Measurements from ENCODE around the gene NKX1-2. TPM values are rescaled to one million over a fixed set of nuclear protein-coding genes. Genes with fewer than 3 reads are reported as not detected.

The NKX1-2 gene
- total and polyA plus RNA-seq, 2 of the 4 experiments (the other 2 are of a cell fraction), result not detected

DNA sequence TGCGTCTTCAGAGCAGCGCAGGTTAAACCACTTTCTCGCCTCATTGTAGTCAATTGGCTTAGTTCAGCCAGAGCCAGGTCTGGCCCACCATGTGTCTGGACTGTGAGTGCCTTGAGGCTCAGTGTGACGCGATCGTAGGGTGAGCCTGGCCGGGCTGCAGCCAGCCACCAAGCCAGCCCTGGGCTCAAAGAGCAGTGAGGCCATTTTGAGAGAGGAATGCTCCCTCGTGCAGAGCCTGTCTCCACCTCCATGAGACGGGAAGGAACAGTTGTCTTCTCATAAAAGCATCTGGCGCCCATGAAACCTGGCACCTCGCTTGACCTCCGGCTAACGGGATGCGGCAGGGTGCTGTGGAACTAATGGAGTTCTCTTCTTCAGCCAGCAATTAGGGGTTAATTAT lies 46.3 kb upstream of the NKX1-2 start:
- no peak overlapping the region for H3K9ac ChIP-seq (ENCODE audit: low read depth, low read length)
- H3K4me2 ChIP-seq (ENCODE audit: low read depth, low read length), result no peak overlapping the region
- H2AFZ ChIP-seq (replicated peaks; ENCODE audit: low read length, poor library complexity), result no peak overlapping the region
- ChIA-PET POLR2A (ENCODE audit: unreplicated experiment) (no interaction called here), CTCF (no interaction called here)
- H3K27ac ChIP-seq (ENCODE audit: insufficient read depth, low read length), result no peak overlapping the region
- no peak overlapping the region for H4K8ac ChIP-seq (ENCODE audit: low read depth in 2 of 2, low read length in 2 of 2)
- H2BK15ac ChIP-seq (ENCODE audit: low read depth, low read length), result no peak overlapping the region
- no peak overlapping the region for H3K4ac ChIP-seq (ENCODE audit: low read depth, low read length)
- H3K79me1 ChIP-seq (ENCODE audit: low read depth in 1 of 2, low read length in 2 of 2), result no peaks in the 10 kb centered on the region
- dilution Hi-C loops (cut with HindIII; ENCODE audit: low sequenced_read_pairs, unreplicated experiment), result no loop called here
- no peak overlapping the region for H4K91ac ChIP-seq (ENCODE audit: insufficient read depth, low read depth, low read length)
- in situ Hi-C loops (cut with MboI; ENCODE audit: low sequenced_read_pairs), result no loop called here
- H4K5ac ChIP-seq (ENCODE audit: low read depth, low read length), result no peak overlapping the region
- intact Hi-C loops (cut with micrococcal nuclease), result no loop called here
- TF ChIP-seq CEBPB (IDR thresholded peaks at IDR 0.05; ENCODE audit: low read depth, low read length), result no peak
- TF ChIP-seq, protein P1, sequence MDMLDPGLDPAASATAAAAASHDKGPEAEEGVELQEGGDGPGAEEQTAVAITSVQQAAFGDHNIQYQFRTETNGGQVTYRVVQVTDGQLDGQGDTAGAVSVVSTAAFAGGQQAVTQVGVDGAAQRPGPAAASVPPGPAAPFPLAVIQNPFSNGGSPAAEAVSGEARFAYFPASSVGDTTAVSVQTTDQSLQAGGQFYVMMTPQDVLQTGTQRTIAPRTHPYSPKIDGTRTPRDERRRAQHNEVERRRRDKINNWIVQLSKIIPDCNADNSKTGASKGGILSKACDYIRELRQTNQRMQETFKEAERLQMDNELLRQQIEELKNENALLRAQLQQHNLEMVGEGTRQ (IDR thresholded peaks at IDR 0.05; ENCODE audit: low read depth, low read length), result no peak
- TF ChIP-seq BHLHE40 (IDR thresholded peaks at IDR 0.05; ENCODE audit: low read depth, low read length), result no peak
- no peak for TF ChIP-seq POLR2A (IDR thresholded peaks at IDR 0.05; ENCODE audit: low read depth, low read length)
- no peak for TF ChIP-seq MXI1 (IDR thresholded peaks at IDR 0.05; ENCODE audit: borderline replicate concordance, low read depth, low read length)
- no peak for TF ChIP-seq MAFK (IDR thresholded peaks at IDR 0.05; ENCODE audit: low read depth, low read length)
- no peak for TF ChIP-seq SMC3 (IDR thresholded peaks at IDR 0.05; ENCODE audit: low read depth, low read length)
- TF ChIP-seq RFX5 (IDR thresholded peaks at IDR 0.05; ENCODE audit: low read depth, low read length), result no peak
- TF ChIP-seq, protein P2, sequence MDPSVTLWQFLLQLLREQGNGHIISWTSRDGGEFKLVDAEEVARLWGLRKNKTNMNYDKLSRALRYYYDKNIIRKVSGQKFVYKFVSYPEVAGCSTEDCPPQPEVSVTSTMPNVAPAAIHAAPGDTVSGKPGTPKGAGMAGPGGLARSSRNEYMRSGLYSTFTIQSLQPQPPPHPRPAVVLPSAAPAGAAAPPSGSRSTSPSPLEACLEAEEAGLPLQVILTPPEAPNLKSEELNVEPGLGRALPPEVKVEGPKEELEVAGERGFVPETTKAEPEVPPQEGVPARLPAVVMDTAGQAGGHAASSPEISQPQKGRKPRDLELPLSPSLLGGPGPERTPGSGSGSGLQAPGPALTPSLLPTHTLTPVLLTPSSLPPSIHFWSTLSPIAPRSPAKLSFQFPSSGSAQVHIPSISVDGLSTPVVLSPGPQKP (IDR thresholded peaks at IDR 0.05; ENCODE audit: borderline replicate concordance, low read depth, low read length), result no peak
- TF ChIP-seq RAD21 (IDR thresholded peaks at IDR 0.05; ENCODE audit: low read length), result no peak
- TF ChIP-seq RCOR1 (IDR thresholded peaks at IDR 0.05; ENCODE audit: insufficient replicate concordance, low read length), result no peak
- no peak for TF ChIP-seq NFE2L2 (IDR thresholded peaks at IDR 0.05; ENCODE audit: low read depth, low read length)
- TF ChIP-seq, protein P3, sequence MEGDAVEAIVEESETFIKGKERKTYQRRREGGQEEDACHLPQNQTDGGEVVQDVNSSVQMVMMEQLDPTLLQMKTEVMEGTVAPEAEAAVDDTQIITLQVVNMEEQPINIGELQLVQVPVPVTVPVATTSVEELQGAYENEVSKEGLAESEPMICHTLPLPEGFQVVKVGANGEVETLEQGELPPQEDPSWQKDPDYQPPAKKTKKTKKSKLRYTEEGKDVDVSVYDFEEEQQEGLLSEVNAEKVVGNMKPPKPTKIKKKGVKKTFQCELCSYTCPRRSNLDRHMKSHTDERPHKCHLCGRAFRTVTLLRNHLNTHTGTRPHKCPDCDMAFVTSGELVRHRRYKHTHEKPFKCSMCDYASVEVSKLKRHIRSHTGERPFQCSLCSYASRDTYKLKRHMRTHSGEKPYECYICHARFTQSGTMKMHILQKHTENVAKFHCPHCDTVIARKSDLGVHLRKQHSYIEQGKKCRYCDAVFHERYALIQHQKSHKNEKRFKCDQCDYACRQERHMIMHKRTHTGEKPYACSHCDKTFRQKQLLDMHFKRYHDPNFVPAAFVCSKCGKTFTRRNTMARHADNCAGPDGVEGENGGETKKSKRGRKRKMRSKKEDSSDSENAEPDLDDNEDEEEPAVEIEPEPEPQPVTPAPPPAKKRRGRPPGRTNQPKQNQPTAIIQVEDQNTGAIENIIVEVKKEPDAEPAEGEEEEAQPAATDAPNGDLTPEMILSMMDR (conservative IDR thresholded peaks at IDR 0.05; ENCODE audit: low read depth, low read length), result no peak
- no peak for TF ChIP-seq MAZ (IDR thresholded peaks at IDR 0.05; ENCODE audit: borderline replicate concordance, low read depth, low read length)
- no peak for TF ChIP-seq CHD1 (IDR thresholded peaks at IDR 0.05; ENCODE audit: low read depth, low read length)
- no peak for TF ChIP-seq FOS (IDR thresholded peaks at IDR 0.05; ENCODE audit: low read depth, low read length)
- no peaks in the 10 kb centered on the region for H3K36me3 ChIP-seq (ENCODE audit: control insufficient read depth, insufficient read depth, low read length)
- no peak overlapping the region for H3K56ac ChIP-seq (ENCODE audit: extremely low read depth, insufficient read depth, low read length)
- DNase-seq (no peak), ATAC-seq (ENCODE audit: low read depth) (no peak)
- no peak overlapping the region for H3K4me3 ChIP-seq (ENCODE audit: insufficient read depth, low read depth, low read length)
- no peak overlapping the region for H3K14ac ChIP-seq (replicated peaks; ENCODE audit: low read depth, low read length)
- no peak overlapping the region for H2BK5ac ChIP-seq (ENCODE audit: low read depth, low read length, poor library complexity, severe bottlenecking)
- no peak overlapping the region for H2BK20ac ChIP-seq (ENCODE audit: low read depth, low read length)
- no peaks in the 10 kb centered on the region for H3K4me1 ChIP-seq (ENCODE audit: control insufficient read depth, insufficient read depth, low read length)
- no peak overlapping the region for H2AK9ac ChIP-seq (replicated peaks; ENCODE audit: low read depth, low read length, poor library complexity)
- no peaks in the 10 kb centered on the region for H3K27me3 ChIP-seq (ENCODE audit: control insufficient read depth, insufficient read depth, low read length)
- H2AK5ac ChIP-seq (ENCODE audit: low read depth, low read length), result no peak overlapping the region
- H3K9me1 ChIP-seq (ENCODE audit: insufficient read depth, low read length), result no peaks in the 10 kb centered on the region
- BruUV-seq (replicated peaks), result no TSS peak
- no peak overlapping the region for H3K18ac ChIP-seq (ENCODE audit: low read depth, low read length)
- no peak overlapping the region for H2BK120ac ChIP-seq (ENCODE audit: low read depth, low read length)
- 83% methylated on average over 3 of the region's 14 CpGs; no CpG with 5 or more reads in 1 of the 2 experiments for WGBS, 2 experiments (ENCODE audit: extremely low coverage in 2 of 2, insufficient read length in 1 of 2)
- 0 out of 2 replicates have a peak, but pooled peaks cover 2% of the 10 kb centered on the region for H3K9me3 ChIP-seq (ENCODE audit: control insufficient read depth, insufficient read depth, low read length)
- H3K23ac ChIP-seq (ENCODE audit: low read depth, low read length), result no peak overlapping the region
- H4K20me1 ChIP-seq (ENCODE audit: insufficient read depth, low read length), result no peaks in the 10 kb centered on the region
